ENCODE measurements around the gene SRPK1. TPM values are rescaled to one million over a fixed set of nuclear protein-coding genes. Genes with fewer than 3 reads are reported as not detected.

SRPK1 gene
- total RNA-seq, 3 donors from 2014 or later (not counting 1 experiment from before 2014, with no cell fraction given), result 38.6 to 63.8 (median 43.2) TPM

GRCh38 chr6:35905141-35905785 lies 15.6 kb downstream of the SRPK1 start:
- intact Hi-C loops (cut with micrococcal nuclease), result no loop called here
- no peak overlapping the region for H3K4me3 Mint-ChIP-seq
- no peak overlapping the region for H3K27ac Mint-ChIP-seq
- Histone ChIP-seq H3K27me3 (ENCODE audit: control insufficient read depth, insufficient read depth, low read length) (no peaks in the 10 kb centered on the region), H3K4me1 (ENCODE audit: control insufficient read depth, insufficient read depth, low read length) (no peaks in the 10 kb centered on the region), H3K4me3 (ENCODE audit: low read length) (no peak overlapping the region), H3K27ac (ENCODE audit: low read length) (no peak overlapping the region), H3K36me3 (ENCODE audit: control insufficient read depth, insufficient read depth, low read length) (peaks cover 6% of the 10 kb centered on the region), H3K9me3 (ENCODE audit: control insufficient read depth, insufficient read depth, low read length) (peaks cover 12% of the 10 kb centered on the region)
- no peak for TF ChIP-seq CTCF (IDR thresholded peaks at IDR 0.05)
- DNase-seq (no peak), ATAC-seq (no peak)
- H3K4me1 Mint-ChIP-seq, result peaks cover 16 to 28% of the 10 kb centered on the region in 2 donors
- peaks cover 2 to 3% of the 10 kb centered on the region in 2 donors for H3K9me3 Mint-ChIP-seq
- H3K27me3 Mint-ChIP-seq (ENCODE audit: low read depth in 2 of 2), result no peaks in the 10 kb centered on the region
- WGBS (ENCODE audit: insufficient coverage), result no CpG with 5 or more reads among the region's 2 CpGs
- peaks cover 22% of the 10 kb centered on the region for H3K36me3 Mint-ChIP-seq

GRCh38 chr6:35903679-35904078 lies 17.2 kb downstream of the SRPK1 start:
- DNase-seq (no peak), ATAC-seq (no peak)
- peaks cover 2% of the 10 kb centered on the region for H3K9me3 ChIP-seq (ENCODE audit: control insufficient read depth, insufficient read depth, low read length)
- intact Hi-C loops (cut with micrococcal nuclease), result no loop called here
- H3K36me3 ChIP-seq (ENCODE audit: control insufficient read depth, insufficient read depth, low read length), result peaks cover 7% of the 10 kb centered on the region
- H3K4me3 ChIP-seq (ENCODE audit: low read length), result no peak overlapping the region
- H3K4me1 Mint-ChIP-seq, result peaks cover 16 to 18% of the 10 kb centered on the region in 2 donors
- H3K4me3 Mint-ChIP-seq, result no peak overlapping the region
- H3K27ac ChIP-seq (ENCODE audit: low read length), result no peak overlapping the region
- no peaks in the 10 kb centered on the region for H3K27me3 Mint-ChIP-seq (ENCODE audit: low read depth in 2 of 2)
- peaks cover 10% of the 10 kb centered on the region for H3K36me3 Mint-ChIP-seq
- H3K27ac Mint-ChIP-seq, result no peak overlapping the region
- H3K9me3 Mint-ChIP-seq, result peaks cover 2 to 3% of the 10 kb centered on the region in 2 donors
- WGBS (ENCODE audit: insufficient coverage), result 99% methylated on average over 3 of the region's 4 CpGs
- no peaks in the 10 kb centered on the region for H3K4me1 ChIP-seq (ENCODE audit: control insufficient read depth, insufficient read depth, low read length)
- no peak for TF ChIP-seq CTCF (IDR thresholded peaks at IDR 0.05)
- H3K27me3 ChIP-seq (ENCODE audit: control insufficient read depth, insufficient read depth, low read length), result no peaks in the 10 kb centered on the region

GRCh38 chr6:35900448-35900847 lies 20.4 kb downstream of the SRPK1 start:
- H3K4me1 Mint-ChIP-seq, result peaks cover 3 to 8% of the 10 kb centered on the region in 2 donors
- peaks cover 5% of the 10 kb centered on the region for H3K36me3 ChIP-seq (ENCODE audit: control insufficient read depth, insufficient read depth, low read length)

More at GRCh38 chr6:35900448-35900847, 20.4 kb downstream of the SRPK1 start:
- no peak for ATAC-seq
- no peak for DNase-seq
- H3K27ac Mint-ChIP-seq, result no peak overlapping the region
- Histone ChIP-seq H3K9me3 (ENCODE audit: control insufficient read depth, insufficient read depth, low read length) (no peaks in the 10 kb centered on the region), H3K27me3 (ENCODE audit: control insufficient read depth, insufficient read depth, low read length) (no peaks in the 10 kb centered on the region), H3K4me3 (ENCODE audit: low read length) (no peak overlapping the region), H3K4me1 (ENCODE audit: control insufficient read depth, insufficient read depth, low read length) (no peaks in the 10 kb centered on the region), H3K27ac (ENCODE audit: low read length) (no peak overlapping the region)
- intact Hi-C loops (cut with micrococcal nuclease), result no loop called here
- TF ChIP-seq CTCF (IDR thresholded peaks at IDR 0.05), result no peak
- no peaks in the 10 kb centered on the region for H3K27me3 Mint-ChIP-seq (ENCODE audit: low read depth in 2 of 2)
- H3K36me3 Mint-ChIP-seq, result no peaks in the 10 kb centered on the region
- no peaks in the 10 kb centered on the region for H3K9me3 Mint-ChIP-seq
- WGBS (ENCODE audit: insufficient coverage), result 93% methylated on average over 4 of the region's 4 CpGs
- no peak overlapping the region for H3K4me3 Mint-ChIP-seq
